Measurements from ENCODE around the gene SYT3.

Gene SYT3, protein sequence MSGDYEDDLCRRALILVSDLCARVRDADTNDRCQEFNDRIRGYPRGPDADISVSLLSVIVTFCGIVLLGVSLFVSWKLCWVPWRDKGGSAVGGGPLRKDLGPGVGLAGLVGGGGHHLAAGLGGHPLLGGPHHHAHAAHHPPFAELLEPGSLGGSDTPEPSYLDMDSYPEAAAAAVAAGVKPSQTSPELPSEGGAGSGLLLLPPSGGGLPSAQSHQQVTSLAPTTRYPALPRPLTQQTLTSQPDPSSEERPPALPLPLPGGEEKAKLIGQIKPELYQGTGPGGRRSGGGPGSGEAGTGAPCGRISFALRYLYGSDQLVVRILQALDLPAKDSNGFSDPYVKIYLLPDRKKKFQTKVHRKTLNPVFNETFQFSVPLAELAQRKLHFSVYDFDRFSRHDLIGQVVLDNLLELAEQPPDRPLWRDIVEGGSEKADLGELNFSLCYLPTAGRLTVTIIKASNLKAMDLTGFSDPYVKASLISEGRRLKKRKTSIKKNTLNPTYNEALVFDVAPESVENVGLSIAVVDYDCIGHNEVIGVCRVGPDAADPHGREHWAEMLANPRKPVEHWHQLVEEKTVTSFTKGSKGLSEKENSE

GRCh38 chr19:50639121-50640112 is at the start of gene SYT3:
Gene SYT3 (minus strand): TSS chr19:50639881. CDS start chr19:50637411, 2,470 bp downstream.
- no peak for TF ChIP-seq CTCF (conservative IDR thresholded peaks at IDR 0.05)
- peak within 1 kb of the TSS; percentile 49; the same call in 1 of the 2 replicates for H3K27ac ChIP-seq

DNA sequence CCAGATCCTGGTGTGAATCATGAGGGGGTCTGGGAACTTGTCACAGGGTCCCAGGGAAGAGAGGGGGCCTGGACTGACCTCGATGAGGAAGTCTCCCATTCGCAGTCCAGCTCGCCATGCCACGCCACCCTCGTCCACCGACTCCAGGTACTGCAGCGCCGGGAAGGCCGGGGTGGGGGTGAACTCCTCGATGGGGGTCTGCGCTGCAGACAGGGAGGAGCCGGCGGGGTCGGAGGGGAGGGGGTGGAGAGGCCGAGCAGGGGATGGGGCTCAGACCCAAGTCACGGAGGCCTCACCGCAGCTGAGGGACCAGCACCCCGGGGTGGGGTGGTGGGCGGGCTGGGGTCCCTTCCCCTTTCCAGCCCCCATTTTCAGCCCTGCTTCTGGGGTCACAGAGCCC is 49.1 kb upstream of the SYT3 start:
- no peak for TF ChIP-seq CTCF (conservative IDR thresholded peaks at IDR 0.05)
- H3K27ac ChIP-seq, result no peak overlapping the region

DNA sequence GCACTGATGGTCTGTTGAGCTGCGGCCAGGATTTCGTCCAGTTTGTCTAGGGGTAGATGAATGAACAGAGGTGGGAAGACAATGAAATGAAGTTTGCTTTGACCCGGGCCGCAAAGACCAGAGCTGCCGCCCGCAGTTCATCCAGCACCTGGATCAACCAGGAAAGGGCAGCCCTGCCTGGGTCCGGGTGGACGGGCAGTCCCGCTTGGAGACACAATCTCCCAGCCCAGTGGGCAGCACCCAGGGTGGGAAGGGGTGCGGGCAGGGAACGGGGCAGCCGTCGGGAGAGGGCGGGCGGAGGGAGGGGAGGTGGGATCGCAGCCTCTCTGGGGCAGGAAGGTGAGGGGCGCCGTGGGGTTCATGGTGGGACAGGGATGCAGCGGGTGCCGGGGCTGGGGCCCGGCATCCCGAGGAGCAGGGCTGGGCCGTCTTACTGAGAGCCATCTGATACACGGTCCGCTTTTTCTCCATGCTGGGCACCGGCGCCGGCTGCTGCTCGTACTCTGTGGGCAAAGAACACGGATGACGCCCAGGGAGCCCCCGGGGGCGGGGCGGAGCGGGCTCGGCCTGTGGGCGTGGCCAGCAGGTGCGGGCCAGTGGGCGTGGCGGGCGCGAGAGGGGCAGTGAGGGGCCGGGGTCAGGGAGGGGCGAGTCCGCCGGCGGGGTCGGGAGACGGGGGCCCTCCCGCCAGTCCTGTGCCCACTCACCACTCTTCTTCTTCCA is 46.8 kb upstream of the SYT3 start:
- no peak for TF ChIP-seq CTCF (conservative IDR thresholded peaks at IDR 0.05)
- no peak overlapping the region for H3K27ac ChIP-seq

GRCh38 chr19:50679177-50680125 is 39.8 kb upstream of the SYT3 start:
- no peak overlapping the region for H3K27ac ChIP-seq
- TF ChIP-seq CTCF (conservative IDR thresholded peaks at IDR 0.05), result no peak

DNA sequence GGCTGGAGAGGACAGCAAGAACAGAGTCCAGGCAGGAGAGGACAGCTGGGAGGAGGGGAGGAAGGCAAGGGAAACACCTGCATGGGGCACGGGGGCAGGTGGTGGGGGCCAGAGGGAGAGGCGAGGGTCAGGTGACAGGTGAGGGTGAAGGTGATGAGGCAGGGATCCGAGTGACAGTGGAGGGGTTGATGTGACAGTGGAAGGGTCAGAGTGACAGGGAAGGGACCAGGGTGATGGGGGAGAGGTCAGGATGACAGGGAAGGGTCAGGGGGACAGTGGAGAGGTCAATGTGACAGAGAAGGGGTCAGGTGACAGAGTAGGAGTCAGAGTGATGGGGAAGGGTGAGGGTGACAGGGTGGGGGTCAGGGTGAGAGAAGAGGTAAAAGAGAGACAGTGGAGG is 38.6 kb upstream of the SYT3 start:
- no peak for TF ChIP-seq CTCF (conservative IDR thresholded peaks at IDR 0.05)
- no peak overlapping the region for H3K27ac ChIP-seq

- no peak for TF ChIP-seq CTCF (conservative IDR thresholded peaks at IDR 0.05)
- no peak overlapping the region for H3K27ac ChIP-seq
These were observed 38.0 kb upstream of the SYT3 start for GRCh38 chr19:50677636-50678035.
